Measurements from ENCODE around the gene ADGRB3. TPM values are rescaled to one million over a fixed set of nuclear protein-coding genes. Genes with fewer than 3 reads are reported as not detected.
"Not testable (repeated sequence)": the region's sequence is repeated elsewhere in the genome, so short reads cannot be mapped to it uniquely, and the experiment has no call there.

Gene ADGRB3
- polyA plus RNA-seq, 3 donors from 2014 or later: not detected

DNA sequence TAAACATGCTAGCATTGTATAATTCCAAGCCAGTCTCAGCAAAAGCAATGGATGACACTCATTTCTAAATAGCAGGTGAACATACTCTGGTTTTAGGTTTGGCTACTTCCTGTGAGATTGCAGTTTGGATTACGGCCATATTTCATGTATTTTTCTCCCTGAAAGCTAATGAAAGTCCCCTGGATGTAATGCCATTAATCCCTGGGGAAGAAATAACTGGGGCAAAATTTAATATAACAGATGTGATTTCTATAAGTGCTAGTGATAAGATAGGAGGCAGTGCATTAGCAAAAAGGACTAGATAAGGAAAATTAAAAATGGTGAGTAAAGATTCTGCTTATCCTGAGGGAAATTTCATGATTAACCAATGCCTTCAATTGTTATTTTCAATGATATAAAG, 238.2 kb downstream of the ADGRB3 start:
- Mint-ChIP-seq H3K27me3 (ENCODE audit: low read depth in 3 of 3) (no peaks in the 10 kb centered on the region), H3K9me3 (peaks cover 0 to 14% (median 9%) of the 10 kb centered on the region in 6 donors), H3K4me3 (no peak overlapping the region), H3K27ac (no peak overlapping the region), H3K4me1 (no peaks in the 10 kb centered on the region), H3K36me3 (no peaks in the 10 kb centered on the region)
- DNase-seq: no peak

DNA sequence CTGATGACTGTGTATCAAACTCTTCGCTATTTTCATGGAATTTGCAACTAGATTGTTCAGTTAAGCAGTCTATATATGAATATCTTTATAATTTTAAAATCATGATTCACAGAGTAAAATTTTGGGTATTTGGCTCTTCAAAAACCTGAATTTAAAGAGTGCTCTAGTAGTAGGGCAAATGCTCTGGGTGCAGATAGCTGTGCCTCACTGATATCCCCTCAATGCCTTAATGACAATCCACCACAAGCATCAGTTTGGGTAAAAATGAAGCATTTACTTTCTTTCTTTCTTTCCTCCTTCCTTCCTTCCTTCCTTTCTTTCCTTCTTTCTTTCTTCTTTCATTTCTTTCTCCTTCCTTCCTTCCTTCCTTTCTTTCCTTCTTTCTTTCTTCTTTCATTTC, 239.7 kb downstream of the ADGRB3 start:
- Mint-ChIP-seq H3K9me3 (peaks cover 2 to 18% (median 9%) of the 10 kb centered on the region in 6 donors), H3K27ac (no peak overlapping the region), H3K4me3 (no peak overlapping the region), H3K36me3 (no peaks in the 10 kb centered on the region), H3K4me1 (no peaks in the 10 kb centered on the region), H3K27me3 (ENCODE audit: low read depth in 3 of 3) (no peaks in the 10 kb centered on the region)
- DNase-seq: no peak

DNA sequence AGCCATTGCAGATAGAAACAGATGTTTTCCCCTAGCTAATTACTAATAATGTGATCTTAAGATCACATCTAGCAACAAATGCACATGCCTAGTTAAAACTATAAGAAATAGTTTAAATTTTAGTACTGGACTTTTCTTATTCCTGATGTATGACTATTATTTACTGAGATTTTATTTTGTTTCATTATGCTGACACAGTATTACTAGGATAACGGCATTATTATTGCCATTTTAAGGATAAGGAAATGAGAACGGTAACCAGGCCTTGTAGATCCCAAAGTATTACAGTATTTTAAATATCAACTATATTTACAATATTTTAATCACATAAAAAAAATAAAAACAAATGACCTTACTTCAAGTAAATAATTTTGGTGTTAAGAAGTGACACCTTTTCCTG, 240.3 kb downstream of the ADGRB3 start:
- DNase-seq: no peak
- Mint-ChIP-seq H3K9me3 (peaks cover 2 to 15% (median 7%) of the 10 kb centered on the region in 6 donors), H3K27ac (no peak overlapping the region), H3K27me3 (ENCODE audit: low read depth in 3 of 3) (no peaks in the 10 kb centered on the region), H3K4me1 (no peaks in the 10 kb centered on the region), H3K36me3 (no peaks in the 10 kb centered on the region), H3K4me3 (no peak overlapping the region)

DNA sequence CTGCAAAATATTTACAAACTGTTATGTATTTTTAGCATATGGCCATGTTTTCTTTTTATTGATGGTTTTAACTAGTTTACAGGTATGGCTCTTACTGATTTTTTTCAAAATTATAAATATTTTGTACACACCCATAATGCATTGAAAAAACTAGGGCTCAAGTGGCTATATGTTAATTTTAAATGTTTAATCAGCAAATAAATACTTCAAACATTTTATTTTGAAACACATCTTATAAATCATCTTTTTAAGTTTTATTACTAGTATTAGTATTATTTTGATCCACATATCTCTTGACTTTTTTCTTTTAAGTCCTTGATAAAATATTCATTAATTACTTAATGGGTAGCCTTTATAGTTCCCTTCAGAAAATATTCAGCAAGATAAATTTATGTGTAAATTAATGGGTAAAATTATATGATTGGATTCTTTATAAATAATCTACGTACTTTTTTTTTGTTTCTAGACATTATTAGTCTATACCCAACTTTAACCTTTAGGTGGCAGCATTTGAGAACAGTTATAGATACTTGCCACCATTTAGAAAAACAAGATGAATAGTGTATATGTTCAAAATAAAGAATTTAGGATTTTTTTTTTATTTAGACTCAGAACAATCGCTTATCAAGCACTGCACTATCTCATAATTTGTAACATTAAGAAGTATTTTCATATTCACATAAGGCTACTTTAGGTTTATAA, 241.9 kb downstream of the ADGRB3 start:
- Mint-ChIP-seq H3K9me3 (peaks cover 0 to 15% (median 4%) of the 10 kb centered on the region in 6 donors), H3K27me3 (ENCODE audit: low read depth in 3 of 3) (no peaks in the 10 kb centered on the region), H3K36me3 (no peaks in the 10 kb centered on the region), H3K4me1 (no peaks in the 10 kb centered on the region), H3K27ac (no peak overlapping the region), H3K4me3 (no peak overlapping the region)
- DNase-seq: no peak

DNA sequence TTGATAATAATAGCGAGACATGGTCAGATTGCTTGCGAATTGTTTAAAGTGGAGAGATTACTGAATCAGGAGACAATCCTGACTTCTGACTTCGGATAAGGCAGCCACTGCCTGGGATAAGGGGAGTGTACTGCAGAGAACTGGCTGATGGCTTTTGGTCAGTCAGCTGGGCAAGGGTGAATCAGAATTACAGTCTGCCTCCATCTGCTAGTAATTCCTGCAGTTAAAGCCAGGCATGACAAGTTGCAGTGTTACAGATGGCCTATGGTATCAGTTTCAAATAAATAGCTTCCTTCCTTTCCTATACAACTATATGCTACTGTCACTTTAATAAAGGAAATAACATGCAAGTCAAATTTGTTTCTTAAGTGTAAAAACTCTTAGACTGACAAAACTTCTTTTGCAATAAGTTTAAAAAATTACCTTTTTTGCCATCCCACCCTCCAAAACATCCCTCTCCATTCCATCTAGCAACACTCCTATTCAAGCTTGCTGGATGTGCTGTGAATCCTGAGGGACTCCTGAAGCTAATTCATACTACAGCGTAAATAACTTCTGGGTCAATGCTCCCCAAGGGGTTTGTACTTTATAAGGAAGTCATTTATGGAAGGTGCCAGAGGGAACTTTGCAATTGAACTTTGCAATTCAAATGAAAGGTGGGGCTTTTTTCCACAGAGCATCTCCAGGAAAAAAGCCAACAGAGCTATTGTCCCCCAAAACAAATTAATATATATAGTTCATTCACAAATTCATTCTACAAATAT, 245.2 kb downstream of the ADGRB3 start:
- H3K27me3 Mint-ChIP-seq (ENCODE audit: low read depth in 3 of 3): no peaks in the 10 kb centered on the region
- no peak for DNase-seq
- H3K9me3 Mint-ChIP-seq: peaks cover 5 to 26% (median 12%) of the 10 kb centered on the region in 6 donors
- no peaks in the 10 kb centered on the region for H3K4me1 Mint-ChIP-seq
- H3K27ac Mint-ChIP-seq: no peak overlapping the region
- no peak overlapping the region for H3K4me3 Mint-ChIP-seq
- H3K36me3 Mint-ChIP-seq: no peaks in the 10 kb centered on the region

DNA sequence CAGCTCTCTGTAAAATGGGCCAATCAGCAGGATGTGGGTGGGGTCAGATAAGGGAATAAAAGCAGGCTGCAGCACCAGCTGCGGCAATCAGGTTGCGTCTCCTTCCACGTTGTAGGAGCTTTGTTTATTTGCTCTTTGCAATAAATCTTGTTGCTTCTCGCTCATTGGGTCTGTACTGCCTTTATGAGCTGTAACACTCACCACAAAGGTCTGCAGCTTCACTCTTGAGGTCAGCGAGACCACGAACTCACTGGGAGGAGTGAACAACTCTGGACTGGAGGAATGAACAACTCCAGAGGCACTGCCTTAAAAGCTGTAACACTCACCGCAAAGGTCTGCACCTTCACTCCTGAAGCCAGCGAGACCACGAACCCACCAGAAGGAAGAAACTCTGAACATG, 248.2 kb downstream of the ADGRB3 start:
- H3K9me3 Mint-ChIP-seq: peaks cover 5 to 32% (median 12%) of the 10 kb centered on the region in 6 donors
- H3K36me3 Mint-ChIP-seq; H3K27me3 Mint-ChIP-seq (ENCODE audit: low read depth in 3 of 3); H3K4me3 Mint-ChIP-seq; H3K4me1 Mint-ChIP-seq; DNase-seq; H3K27ac Mint-ChIP-seq: not testable (repeated sequence)

DNA sequence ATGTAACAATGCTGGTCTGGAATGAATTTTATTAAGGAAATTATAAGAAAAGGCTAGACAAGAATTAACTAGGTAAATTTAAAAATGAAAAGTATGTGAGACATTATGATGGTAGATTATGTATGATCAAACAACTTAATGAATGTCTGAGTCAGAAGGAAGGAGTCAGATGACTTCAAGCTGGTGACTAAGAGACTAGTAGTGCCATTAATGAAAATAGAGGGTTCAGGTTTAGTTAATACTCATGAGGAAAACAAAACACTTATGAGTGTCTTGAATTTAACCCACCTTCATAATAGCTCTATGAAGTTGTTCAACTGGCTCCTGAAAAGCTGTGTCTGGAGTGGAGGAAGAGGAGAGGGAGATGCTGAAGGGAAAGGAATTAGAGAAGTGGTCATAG, 256.3 kb downstream of the ADGRB3 start:
- Mint-ChIP-seq H3K9me3 (peaks cover 0 to 29% (median 10%) of the 10 kb centered on the region in 6 donors), H3K4me3 (no peak overlapping the region), H3K27me3 (ENCODE audit: low read depth in 3 of 3) (peaks cover 0 to 2% (median 0%) of the 10 kb centered on the region in 3 donors), H3K27ac (no peak overlapping the region), H3K4me1 (no peaks in the 10 kb centered on the region), H3K36me3 (no peaks in the 10 kb centered on the region)
- no peak for DNase-seq

DNA sequence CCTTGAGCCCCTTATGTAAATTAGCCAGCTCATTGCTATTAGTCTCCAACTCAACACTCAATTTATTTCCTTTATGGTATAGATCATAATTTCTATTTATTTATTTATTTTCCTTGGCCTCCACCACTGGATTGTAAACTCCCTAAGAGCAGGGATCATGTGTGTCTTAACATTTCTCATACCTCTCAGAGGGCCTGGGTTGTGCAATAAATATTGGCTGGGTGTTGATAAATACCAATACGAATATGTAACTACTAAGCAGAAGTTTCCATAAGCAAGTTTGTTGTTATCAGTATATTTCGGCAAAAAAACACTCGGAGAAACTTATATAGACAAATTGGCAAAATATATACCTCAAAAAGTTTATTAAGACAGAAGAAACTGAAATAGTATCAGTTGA, 257.4 kb downstream of the ADGRB3 start:
- Mint-ChIP-seq H3K27ac (no peak overlapping the region), H3K4me3 (no peak overlapping the region), H3K27me3 (ENCODE audit: low read depth in 3 of 3) (peaks cover 0 to 2% (median 0%) of the 10 kb centered on the region in 3 donors), H3K9me3 (peaks cover 0 to 28% (median 15%) of the 10 kb centered on the region in 6 donors), H3K36me3 (no peaks in the 10 kb centered on the region), H3K4me1 (no peaks in the 10 kb centered on the region)
- no peak for DNase-seq

DNA sequence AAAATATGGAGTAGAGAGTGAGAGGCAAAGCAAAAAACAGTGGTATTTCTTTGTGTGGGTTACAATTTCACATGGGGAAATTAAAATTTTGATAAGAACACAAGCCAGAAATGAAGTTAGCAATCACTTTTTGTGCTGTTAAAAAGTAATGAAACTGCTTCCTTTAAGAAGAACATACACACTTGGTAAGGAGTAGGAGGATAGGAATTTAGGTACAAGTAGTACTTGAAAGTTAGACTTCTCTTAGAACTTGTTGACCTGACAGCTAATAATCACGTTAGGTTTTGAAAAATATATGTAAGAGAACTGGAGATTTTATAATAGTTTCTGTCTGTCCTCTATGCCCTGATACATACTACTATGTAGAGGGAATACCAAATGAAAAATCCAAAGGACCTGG, 260.8 kb downstream of the ADGRB3 start:
- no peak overlapping the region for H3K27ac Mint-ChIP-seq

DNA sequence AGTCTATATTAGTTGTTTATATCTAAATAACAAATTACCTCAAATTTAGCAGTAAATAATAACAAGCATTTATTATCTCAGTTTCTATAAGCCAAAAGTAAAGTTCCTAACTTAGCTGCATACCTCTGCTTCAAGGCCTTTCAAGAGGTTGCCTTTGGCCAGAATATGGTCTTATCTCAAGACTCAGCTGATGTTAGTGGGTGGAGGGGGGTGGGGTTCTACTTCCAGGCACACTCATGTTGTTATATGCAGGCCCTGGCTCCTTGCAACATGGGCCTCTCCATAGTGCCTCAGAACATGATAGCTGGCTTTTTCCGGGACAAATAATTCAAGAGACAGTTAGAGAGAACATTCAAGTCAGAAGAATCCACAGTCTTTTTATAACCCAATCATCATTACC, 266.0 kb downstream of the ADGRB3 start:
- no peaks in the 10 kb centered on the region for H3K4me1 Mint-ChIP-seq
- peaks cover 2 to 22% (median 8%) of the 10 kb centered on the region in 6 donors for H3K9me3 Mint-ChIP-seq
- H3K27ac Mint-ChIP-seq: no peak overlapping the region
- no peaks in the 10 kb centered on the region for H3K27me3 Mint-ChIP-seq (ENCODE audit: low read depth in 3 of 3)
- no peaks in the 10 kb centered on the region for H3K36me3 Mint-ChIP-seq
- DNase-seq: no peak
- no peak overlapping the region for H3K4me3 Mint-ChIP-seq

More for the DNA sequence above, 260.8 kb downstream of the ADGRB3 start:
- Mint-ChIP-seq H3K4me3 (no peak overlapping the region), H3K9me3 (peaks cover 2 to 19% (median 10%) of the 10 kb centered on the region in 6 donors), H3K27me3 (ENCODE audit: low read depth in 3 of 3) (peaks cover 0 to 2% (median 0%) of the 10 kb centered on the region in 3 donors), H3K4me1 (no peaks in the 10 kb centered on the region), H3K36me3 (no peaks in the 10 kb centered on the region)
- DNase-seq: no peak

DNA sequence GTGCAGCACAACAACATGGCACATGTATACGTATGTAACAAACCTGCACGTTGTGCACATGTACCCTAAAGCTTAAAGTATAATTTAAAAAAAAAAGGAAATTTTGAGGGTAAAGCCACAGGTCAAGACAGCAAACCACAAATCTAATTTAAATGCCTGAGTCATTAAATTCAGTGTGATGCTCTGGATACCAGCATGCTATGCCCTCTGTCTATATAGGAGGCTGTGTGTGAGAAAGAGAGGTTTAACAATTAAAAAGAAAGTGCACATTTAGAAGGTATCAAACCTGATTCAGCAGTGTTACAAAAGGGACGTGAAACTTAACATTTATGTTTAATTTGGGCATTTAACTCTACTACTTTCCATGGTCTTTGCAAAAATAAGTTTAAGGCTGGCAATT, 276.3 kb downstream of the ADGRB3 start:
- peaks cover 0 to 1% (median 0%) of the 10 kb centered on the region in 3 donors for H3K27me3 Mint-ChIP-seq (ENCODE audit: low read depth in 3 of 3)
- H3K4me1 Mint-ChIP-seq: no peaks in the 10 kb centered on the region
- no peak overlapping the region for H3K27ac Mint-ChIP-seq
- no peak for DNase-seq
- H3K9me3 Mint-ChIP-seq: peaks cover 3 to 18% (median 7%) of the 10 kb centered on the region in 6 donors
- H3K4me3 Mint-ChIP-seq: no peak overlapping the region
- H3K36me3 Mint-ChIP-seq: no peaks in the 10 kb centered on the region

DNA sequence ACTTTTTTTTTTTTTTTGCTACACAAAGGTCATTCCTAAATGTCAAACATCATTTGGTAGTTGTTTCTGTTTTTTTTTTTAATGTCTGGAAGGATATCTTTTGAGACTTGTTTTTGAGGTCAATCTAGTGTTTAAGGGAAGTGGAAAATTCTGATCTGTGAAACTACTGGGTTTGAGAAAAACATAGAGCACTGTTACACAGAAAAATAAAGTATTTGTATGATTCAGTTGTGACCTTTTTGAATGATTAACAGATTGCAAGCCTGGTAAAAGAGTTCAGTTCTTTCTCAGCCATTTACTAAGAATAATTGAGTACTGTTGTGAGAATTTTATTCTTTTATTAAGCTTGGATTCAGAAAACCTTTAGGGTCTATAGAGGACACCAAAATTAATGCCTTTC, 276.7 kb downstream of the ADGRB3 start:
- no peak overlapping the region for H3K27ac Mint-ChIP-seq
- no peak for DNase-seq
- H3K36me3 Mint-ChIP-seq: no peaks in the 10 kb centered on the region
- no peak overlapping the region for H3K4me3 Mint-ChIP-seq
- H3K27me3 Mint-ChIP-seq (ENCODE audit: low read depth in 3 of 3): peaks cover 0 to 1% (median 0%) of the 10 kb centered on the region in 3 donors
- H3K4me1 Mint-ChIP-seq: no peaks in the 10 kb centered on the region
- peaks cover 3 to 23% (median 8%) of the 10 kb centered on the region in 6 donors for H3K9me3 Mint-ChIP-seq

DNA sequence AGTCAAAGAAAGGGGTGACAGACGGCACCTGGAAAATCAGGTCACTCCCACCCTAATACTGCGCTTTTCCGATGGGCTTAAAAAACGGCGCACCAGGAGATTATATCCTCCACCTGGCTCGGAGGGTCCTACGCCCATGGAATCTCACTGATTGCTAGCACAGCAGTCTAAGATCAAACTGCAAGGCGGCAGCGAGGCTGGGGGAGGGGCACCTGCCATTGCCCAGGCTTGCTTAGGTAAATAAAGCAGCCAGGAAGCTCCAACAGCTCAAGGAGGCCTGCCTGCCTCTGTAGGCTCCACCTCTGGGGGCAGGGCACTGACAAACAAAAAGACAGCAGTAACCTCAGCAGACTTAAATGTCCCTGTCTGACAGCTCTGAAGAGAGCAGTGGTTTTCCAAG, 277.7 kb downstream of the ADGRB3 start:
- H3K27me3 Mint-ChIP-seq (ENCODE audit: low read depth in 3 of 3); H3K27ac Mint-ChIP-seq; DNase-seq; H3K36me3 Mint-ChIP-seq; H3K4me1 Mint-ChIP-seq; H3K4me3 Mint-ChIP-seq: not testable (repeated sequence)
- peaks cover 3 to 26% (median 10%) of the 10 kb centered on the region in 6 donors for H3K9me3 Mint-ChIP-seq

DNA sequence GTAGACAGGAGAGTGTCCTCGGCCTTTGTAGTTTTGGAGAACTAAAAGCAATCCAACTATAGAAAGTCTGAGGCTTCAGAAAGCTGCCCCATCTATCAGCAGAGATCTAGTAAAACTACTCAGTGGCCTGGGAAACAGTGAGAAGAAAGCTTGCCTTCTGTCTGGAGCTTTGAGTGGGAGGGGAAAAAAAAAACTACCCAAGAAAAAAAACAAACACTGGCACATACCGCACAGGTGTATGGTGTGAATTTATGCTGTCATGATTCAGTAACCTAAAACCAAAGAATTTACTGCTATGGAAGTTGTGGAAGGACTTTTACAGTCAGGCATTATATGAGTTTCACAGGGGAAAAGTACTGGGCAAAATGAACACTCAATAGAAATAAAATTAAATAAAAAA, 280.5 kb downstream of the ADGRB3 start:
- Mint-ChIP-seq H3K36me3 (peaks cover 0 to 3% (median 0%) of the 10 kb centered on the region in 3 donors), H3K4me3 (no peak overlapping the region), H3K9me3 (peaks cover 6 to 31% (median 12%) of the 10 kb centered on the region in 6 donors), H3K4me1 (no peaks in the 10 kb centered on the region), H3K27ac (no peak overlapping the region), H3K27me3 (ENCODE audit: low read depth in 3 of 3) (peaks cover 0 to 1% (median 0%) of the 10 kb centered on the region in 3 donors)
- no peak for DNase-seq
